Activated naive CD8-positive, alpha-beta T cell treated with anti-CD3 and anti-CD28 coated beads, Interleukin-2, amount 10 ng/mL, durations not matched to agents 7 days and 5 days (primary cell): Measurements from ENCODE around the gene KLRB1. TPM values are rescaled to one million over a fixed set of nuclear protein-coding genes. Genes with fewer than 3 reads are reported as not detected.
"Not testable (repeated sequence)": the region's sequence is repeated elsewhere in the genome, so short reads cannot be mapped to it uniquely, and the experiment has no call there.

Experiments
- ATAC-seq: fragments of 150-1000 bp; cut with Tn5 transposase; one replicate; pipeline ENCODE4 v1.10.0; 2021; ENCODE audit warnings: low read depth, moderate library complexity
- POLR2A ChIA-PET: fragments of 350-600 bp; sonication (Branson Sonifier 250); formaldehyde crosslinking; loops from one replicate; lab custom pipeline; 2021; ENCODE audit warnings: antibody characterized with exemption; lab: Charles Lee
- DNase-seq: peaks from one replicate; pipeline ENCODE4 v3.0.0; 2021
- H3K27ac Mint-ChIP-seq: one replicate; pipeline ENCODE4 v1.8.0; 2022; ENCODE audit warnings: mild to moderate bottlenecking, mixed read lengths
- H3K27me3 Mint-ChIP-seq: one replicate; pipeline ENCODE4 v1.8.0; 2022; ENCODE audit warnings: mild to moderate bottlenecking, moderate library complexity, mixed read lengths
- H3K36me3 Mint-ChIP-seq: one replicate; pipeline ENCODE4 v1.8.0; 2021; ENCODE audit warnings: mild to moderate bottlenecking, mixed read lengths
- H3K4me1 Mint-ChIP-seq: one replicate; pipeline ENCODE4 v1.8.0; 2021; ENCODE audit warnings: mixed read lengths
- H3K4me3 Mint-ChIP-seq: one replicate; pipeline ENCODE4 v1.8.0; 2022; ENCODE audit warnings: mild to moderate bottlenecking, moderate library complexity, mixed read lengths
- H3K9me3 Mint-ChIP-seq: one replicate; pipeline ENCODE4 v1.8.0; 2021; ENCODE audit warnings: mixed read lengths
- total RNA-seq, 2 experiments: library from RNA; stranded (reverse); gene quantifications; one replicate each; pipeline ENCODE4 v1.2.3, GENCODE V29; 2021

Gene KLRB1
- total RNA-seq, 2 experiments from 2014 or later, result 17.1 to 22.0 TPM

DNA sequence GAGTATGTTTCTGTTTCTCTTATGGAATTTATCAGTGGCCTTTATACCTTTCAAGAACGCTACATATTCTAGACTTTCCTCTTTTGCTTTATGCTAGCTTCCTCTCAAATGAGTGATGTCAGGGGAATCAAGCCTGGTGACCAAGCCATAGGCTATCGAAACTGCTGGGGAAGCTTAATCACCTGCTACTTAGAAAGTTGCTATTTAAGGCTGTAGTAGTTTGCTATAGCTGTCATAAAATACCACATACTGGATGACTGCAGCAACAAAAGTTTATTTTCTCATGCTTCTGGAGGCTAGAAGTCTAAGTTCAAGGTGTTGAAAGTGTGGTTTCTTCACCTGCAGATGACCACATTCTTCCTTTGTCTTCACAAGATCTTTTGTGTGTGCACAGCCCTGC lies 43.3 kb downstream of the KLRB1 start:
- DNase-seq, H3K4me1 Mint-ChIP-seq, H3K4me3 Mint-ChIP-seq, H3K9me3 Mint-ChIP-seq, H3K36me3 Mint-ChIP-seq, H3K27ac Mint-ChIP-seq, POLR2A ChIA-PET, ATAC-seq, H3K27me3 Mint-ChIP-seq: not testable (repeated sequence)

DNA sequence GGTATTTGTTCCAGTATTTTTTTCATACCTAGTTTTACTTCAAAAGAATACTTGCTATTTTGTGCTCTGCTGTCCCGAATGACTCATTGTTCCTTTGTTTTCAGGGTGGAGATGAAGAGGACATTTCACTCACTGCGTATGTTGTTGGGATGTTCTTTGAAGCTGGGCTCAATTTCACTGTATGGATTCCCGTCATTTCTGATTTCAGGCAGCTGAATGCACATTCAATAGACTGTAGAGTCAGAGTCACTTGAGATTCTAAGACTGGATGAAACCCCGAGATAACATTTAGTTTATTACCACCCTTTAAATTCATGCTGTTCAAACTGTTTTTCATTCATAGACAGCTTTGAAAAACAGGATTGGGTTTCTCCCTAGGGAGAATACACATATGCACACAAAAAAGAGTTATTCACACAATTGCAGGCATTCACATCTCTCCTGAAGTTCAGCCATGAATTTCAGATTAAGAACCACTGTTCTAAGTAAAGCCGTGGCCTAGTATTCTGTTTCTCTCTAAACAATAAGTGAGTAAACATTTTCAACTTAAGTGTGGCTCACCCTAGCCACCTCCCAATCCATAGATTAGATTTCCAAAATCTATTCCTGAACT lies 44.8 kb downstream of the KLRB1 start:
- H3K27ac Mint-ChIP-seq, H3K27me3 Mint-ChIP-seq, H3K4me3 Mint-ChIP-seq, H3K9me3 Mint-ChIP-seq, ATAC-seq, H3K4me1 Mint-ChIP-seq, H3K36me3 Mint-ChIP-seq, POLR2A ChIA-PET, DNase-seq: not testable (repeated sequence)

DNA sequence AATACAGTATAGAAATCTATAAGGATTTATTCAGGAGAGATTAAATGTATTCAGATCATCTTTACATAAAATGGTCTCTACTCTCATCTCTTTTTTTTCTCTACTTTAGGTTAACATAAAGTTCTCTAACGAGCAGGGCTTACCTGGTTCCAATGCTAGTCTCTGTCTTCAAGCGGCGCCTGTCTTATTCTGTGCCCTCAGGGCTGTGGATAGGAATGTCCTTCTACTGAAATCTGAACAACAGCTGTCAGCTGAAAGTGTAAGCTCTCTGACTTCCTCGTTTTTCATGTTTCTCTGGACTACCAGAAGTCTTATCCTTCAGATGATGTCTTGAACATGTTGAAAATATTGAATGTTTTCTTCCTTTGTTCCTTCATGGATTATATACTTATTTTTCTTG lies 62.2 kb downstream of the KLRB1 start:
- POLR2A ChIA-PET, H3K4me1 Mint-ChIP-seq, H3K9me3 Mint-ChIP-seq, H3K36me3 Mint-ChIP-seq, H3K27ac Mint-ChIP-seq, ATAC-seq, H3K27me3 Mint-ChIP-seq, H3K4me3 Mint-ChIP-seq, DNase-seq: not testable (repeated sequence)

Other genes with a start within 250 kb of the KLRB1 start
- 100 to 1,000 TPM; 280 to 301 TPM for gene CLEC2D, start 61.8 kb upstream of the KLRB1 start, total RNA-seq
- 1 to 10 TPM in 1 of 2 experiments, under 1 TPM in 1; 0.72 to 1.0 TPM for gene CLECL1, start 125.2 kb upstream of the KLRB1 start, total RNA-seq
- gene CD69, start 153.0 kb upstream of the KLRB1 start, total RNA-seq, result 100 to 1,000 TPM; 111 to 116 TPM
- under 1 TPM; 0.80 to 0.96 TPM for gene KLRF1, start 219.6 kb upstream of the KLRB1 start, total RNA-seq